HG03097 (cell line): ENCODE results near the gene POLE3.
A peak's percentile ranks its signal among the peaks of the same experiment; 100 is the strongest.
"Not testable (repeated sequence)": the region's sequence is repeated elsewhere in the genome, so short reads cannot be mapped to it uniquely, and the experiment has no call there.

Experiments
- ATAC-seq: cut with Tn5 transposase; IDR thresholded peaks from one replicate; pipeline ENCODE4 v1.9.1; 2021; ENCODE audit not compliant: unreplicated experiment, low FRiP score

The POLE3 gene

GRCh38 chr9:113410207-113410864 is at the start of gene POLE3, which contains the start of gene C9orf43:
POLE3 (minus strand) TSS chr9:113410675; CDS start chr9:113410293, 382 bp downstream.
C9orf43 (plus strand) TSS chr9:113410747; CDS start chr9:113413494, 2,747 bp downstream.
- ATAC-seq = peak; percentile 91

GRCh38 chr9:113456235-113456634 is 45.8 kb upstream of the POLE3 start:
- no peak for ATAC-seq

- no peak for ATAC-seq
These were observed 44.7 kb upstream of the POLE3 start for GRCh38 chr9:113454914-113455761.

- ATAC-seq = no peak
These were observed 41.7 kb upstream of the POLE3 start for GRCh38 chr9:113452113-113452605.

- no peak for ATAC-seq
These were observed 38.9 kb upstream of the POLE3 start for GRCh38 chr9:113449376-113449775.

GRCh38 chr9:113446323-113446740 is 35.9 kb upstream of the POLE3 start:
- ATAC-seq = no peak

GRCh38 chr9:113444736-113445135 is 34.3 kb upstream of the POLE3 start:
- ATAC-seq = no peak

- not testable (repeated sequence) for ATAC-seq
These were observed 27.2 kb upstream of the POLE3 start for GRCh38 chr9:113437716-113438115.

GRCh38 chr9:113436728-113437515 is 26.4 kb upstream of the POLE3 start:
- no peak for ATAC-seq

- no peak for ATAC-seq
These were observed 20.7 kb upstream of the POLE3 start for GRCh38 chr9:113431191-113431590.

GRCh38 chr9:113428062-113428615 is 17.7 kb upstream of the POLE3 start:
- no peak for ATAC-seq

GRCh38 chr9:113427629-113428028 is 17.2 kb upstream of the POLE3 start:
- no peak for ATAC-seq

- ATAC-seq = no peak
These were observed 16.2 kb upstream of the POLE3 start for GRCh38 chr9:113426701-113427100.

GRCh38 chr9:113425072-113425471 is 14.6 kb upstream of the POLE3 start:
- ATAC-seq = no peak

- no peak for ATAC-seq
These were observed 11.3 kb upstream of the POLE3 start for GRCh38 chr9:113421726-113422125.

GRCh38 chr9:113417370-113417769 is 6.9 kb upstream of the POLE3 start:
- no peak for ATAC-seq

GRCh38 chr9:113416149-113416721 is 5.8 kb upstream of the POLE3 start:
- peak; percentile 54 for ATAC-seq

- peak; percentile 4 for ATAC-seq
These were observed 630 bp downstream of the POLE3 start for GRCh38 chr9:113409883-113410206.

GRCh38 chr9:113409481-113409880 is 994 bp downstream of the POLE3 start:
- ATAC-seq = no peak

GRCh38 chr9:113406873-113407511 is 3.5 kb downstream of the POLE3 start:
- peak; percentile 30 for ATAC-seq
